Neural progenitor cell (in vitro differentiated cells): ENCODE data around the gene TCP11. TPM values are rescaled to one million over a fixed set of nuclear protein-coding genes. Genes with fewer than 3 reads are reported as not detected.
"Not testable (repeated sequence)": the region's sequence is repeated elsewhere in the genome, so short reads cannot be mapped to it uniquely, and the experiment has no call there.

Experiments used
- DNase-seq: peaks from one replicate; pipeline ENCODE4 v3.0.0-alpha.2; 2016; ENCODE audit warnings: low spot score
- H2AFZ ChIP-seq: fragments of 200-600 bp; sonication (generic); replicated peaks from 2 replicates; pipeline ENCODE4 v1.6.1; 2016; ENCODE audit warnings: antibody characterized with exemption
- H3F3A ChIP-seq: fragments of 200-600 bp; sonication (generic); 2 replicates; pipeline ENCODE4 v1.6.1; 2016; ENCODE audit warnings: antibody characterized with exemption, low read depth
- H3K27ac ChIP-seq: fragments of 200-600 bp; sonication (generic); 2 replicates; pipeline ENCODE4 v1.5.1; 2016; ENCODE audit warnings: mild to moderate bottlenecking
- H3K27me3 ChIP-seq: fragments of 200-600 bp; sonication (generic); 2 replicates; pipeline ENCODE4 v1.6.1; 2016; ENCODE audit warnings: mild to moderate bottlenecking, moderate library complexity
- H3K36me3 ChIP-seq: fragments of 200-600 bp; sonication (generic); 2 replicates; pipeline ENCODE4 v1.5.1; 2016
- H3K4me1 ChIP-seq: fragments of 200-600 bp; sonication (generic); 2 replicates; pipeline ENCODE4 v1.6.1; 2016; ENCODE audit warnings: mixed run types
- H3K4me2 ChIP-seq: fragments of 200-600 bp; sonication (generic); 2 replicates; pipeline ENCODE4 v1.6.1; 2016
- H3K4me3 ChIP-seq: fragments of 200-600 bp; sonication (generic); 2 replicates; pipeline ENCODE4 v1.5.1; 2016
- H3K79me2 ChIP-seq: fragments of 200-600 bp; sonication (generic); 2 replicates; pipeline ENCODE4 v1.6.1; 2016; ENCODE audit warnings: low read depth
- H3K9ac ChIP-seq: fragments of 200-600 bp; sonication (generic); 2 replicates; pipeline ENCODE4 v1.6.1; 2016
- H3K9me3 ChIP-seq: fragments of 200-600 bp; sonication (generic); 2 replicates; pipeline ENCODE4 v1.5.1; 2016; ENCODE audit warnings: low read depth
- H4K20me1 ChIP-seq: fragments of 200-600 bp; sonication (generic); 2 replicates; pipeline ENCODE4 v1.6.1; 2016; ENCODE audit warnings: low read depth
- H3K27ac Mint-ChIP-seq: 3 replicates; pipeline ENCODE4 v1.8.0; 2021; ENCODE audit warnings: mixed read lengths
- H3K27me3 Mint-ChIP-seq: 2 replicates; pipeline ENCODE4 v1.8.0; 2022; ENCODE audit warnings: low read depth, mild to moderate bottlenecking, inconsistent platforms, moderate library complexity, mixed read lengths; ENCODE audit not compliant: insufficient read depth
- H3K36me3 Mint-ChIP-seq: 3 replicates; pipeline ENCODE4 v1.8.0; 2021; ENCODE audit warnings: mixed read lengths
- H3K4me1 Mint-ChIP-seq: 3 replicates; pipeline ENCODE4 v1.8.0; 2021; ENCODE audit warnings: mixed read lengths
- H3K4me3 Mint-ChIP-seq: 3 replicates; pipeline ENCODE4 v1.8.0; 2021; ENCODE audit warnings: mild to moderate bottlenecking, moderate library complexity, mixed read lengths
- H3K9me3 Mint-ChIP-seq: 3 replicates; pipeline ENCODE4 v1.8.0; 2020; ENCODE audit warnings: mixed read lengths
- CTCF ChIP-seq: fragments of 200-600 bp; sonication (generic); IDR thresholded peaks from 2 replicates; pipeline ENCODE4 v1.5.1; 2017; ENCODE audit warnings: antibody characterized with exemption, mild to moderate bottlenecking
- EZH2 ChIP-seq: fragments of 200-600 bp; sonication (generic); IDR thresholded peaks from 2 replicates; pipeline ENCODE4 v1.6.1; 2017; ENCODE audit warnings: antibody characterized with exemption, mild to moderate bottlenecking, moderate library complexity
- EZH2phosphoT487 ChIP-seq: fragments of 200-600 bp; sonication (generic); IDR thresholded peaks from 2 replicates; pipeline ENCODE4 v1.6.1; 2017; ENCODE audit warnings: antibody characterized with exemption
- total RNA-seq: library from RNA; depleted of rRNA; stranded (reverse); fragments of >200 nt; gene quantifications from 2 replicates; pipeline ENCODE4 v1.2.3, GENCODE V29; 2015; ENCODE audit warnings: low replicate concordance

The TCP11 gene
- total RNA-seq, 1 donor from 2014 or later, result not detected

- no peaks in the 10 kb centered on the region for H4K20me1 ChIP-seq
- TF ChIP-seq EZH2, result no peak
- TF ChIP-seq CTCF, result no peak
- no peak for TF ChIP-seq EZH2phosphoT487
- Mint-ChIP-seq H3K36me3 (no peaks in the 10 kb centered on the region), H3K4me3 (peak overlapping the region; percentile 29), H3K27me3 (peaks cover 7% of the 10 kb centered on the region), H3K27ac (peak overlapping the region; percentile 84), H3K9me3 (no peaks in the 10 kb centered on the region), H3K4me1 (peaks cover 17% of the 10 kb centered on the region)
- no peak overlapping the region for H3K4me3 ChIP-seq
- no peaks in the 10 kb centered on the region for H3F3A ChIP-seq
- H3K27me3 ChIP-seq, result no peaks in the 10 kb centered on the region
- H3K4me1 ChIP-seq, result no peaks in the 10 kb centered on the region
- H3K27ac ChIP-seq, result no peak overlapping the region
- H3K4me2 ChIP-seq, result no peak overlapping the region
- no peaks in the 10 kb centered on the region for H3K36me3 ChIP-seq
- no peaks in the 10 kb centered on the region for H3K9me3 ChIP-seq
- DNase-seq, result no peak
- no peaks in the 10 kb centered on the region for H3K79me2 ChIP-seq
- no peak overlapping the region for H2AFZ ChIP-seq
- no peak overlapping the region for H3K9ac ChIP-seq
These were observed 516 bp downstream of the TCP11 start for GRCh38 chr6:35140639-35141006.

- peaks cover 17% of the 10 kb centered on the region for H3K4me1 Mint-ChIP-seq
- H3K9me3 ChIP-seq, result no peaks in the 10 kb centered on the region
- H3K27ac ChIP-seq, result no peak overlapping the region
- H3K79me2 ChIP-seq, result no peaks in the 10 kb centered on the region
- H3K4me3 ChIP-seq, result no peak overlapping the region
- peak overlapping the region; percentile 29 for H3K4me3 Mint-ChIP-seq
- H3K36me3 ChIP-seq, result no peaks in the 10 kb centered on the region
- peak overlapping the region; percentile 84 for H3K27ac Mint-ChIP-seq
- no peaks in the 10 kb centered on the region for H3K36me3 Mint-ChIP-seq
- H3K9ac ChIP-seq, result no peak overlapping the region
- H3F3A ChIP-seq, result no peaks in the 10 kb centered on the region
- peak overlapping the region; percentile 3 for H3K4me2 ChIP-seq
- H3K27me3 Mint-ChIP-seq, result peaks cover 7% of the 10 kb centered on the region
- no peaks in the 10 kb centered on the region for H3K27me3 ChIP-seq
- no peaks in the 10 kb centered on the region for H4K20me1 ChIP-seq
- TF ChIP-seq EZH2phosphoT487 (no peak), EZH2 (no peak), CTCF (peak; percentile 93)
- H2AFZ ChIP-seq, result peak overlapping the region; percentile 48
- DNase-seq, result peak; percentile 74
- H3K9me3 Mint-ChIP-seq, result no peaks in the 10 kb centered on the region
- H3K4me1 ChIP-seq, result no peaks in the 10 kb centered on the region
These were observed 1.1 kb downstream of the TCP11 start for GRCh38 chr6:35139924-35140638.

GRCh38 chr6:35139470-35139869, 1.7 kb downstream of the TCP11 start:
- H3K9ac ChIP-seq, result no peak overlapping the region
- Mint-ChIP-seq H3K36me3 (no peaks in the 10 kb centered on the region), H3K4me1 (peaks cover 17% of the 10 kb centered on the region), H3K27me3 (peaks cover 4% of the 10 kb centered on the region), H3K9me3 (no peaks in the 10 kb centered on the region), H3K27ac (no peak overlapping the region), H3K4me3 (no peak overlapping the region)
- no peaks in the 10 kb centered on the region for H3F3A ChIP-seq
- H3K27me3 ChIP-seq, result no peaks in the 10 kb centered on the region
- no peak for DNase-seq
- no peak for TF ChIP-seq EZH2phosphoT487
- no peak for TF ChIP-seq EZH2
- H2AFZ ChIP-seq, result no peak overlapping the region
- no peak overlapping the region for H3K27ac ChIP-seq
- H4K20me1 ChIP-seq, result no peaks in the 10 kb centered on the region
- H3K4me1 ChIP-seq, result no peaks in the 10 kb centered on the region
- H3K36me3 ChIP-seq, result no peaks in the 10 kb centered on the region
- no peak overlapping the region for H3K4me2 ChIP-seq
- no peak overlapping the region for H3K4me3 ChIP-seq
- H3K9me3 ChIP-seq, result no peaks in the 10 kb centered on the region
- H3K79me2 ChIP-seq, result no peaks in the 10 kb centered on the region

GRCh38 chr6:35138191-35138590, 2.9 kb downstream of the TCP11 start:
- peaks cover 15% of the 10 kb centered on the region for H3K4me1 Mint-ChIP-seq
- H3K36me3 ChIP-seq, H4K20me1 ChIP-seq, H3K9ac ChIP-seq, H3K9me3 ChIP-seq, DNase-seq, H3K79me2 ChIP-seq, H3K36me3 Mint-ChIP-seq, H3K27me3 ChIP-seq, H3K27ac ChIP-seq, H3K9me3 Mint-ChIP-seq, H3K4me3 ChIP-seq, H3K4me1 ChIP-seq, H3K27ac Mint-ChIP-seq, H3K27me3 Mint-ChIP-seq, H2AFZ ChIP-seq, H3F3A ChIP-seq, H3K4me2 ChIP-seq, H3K4me3 Mint-ChIP-seq: not testable (repeated sequence)
